GM19025 (cell line): ENCODE data around the gene USP54.

Experiments used
- ATAC-seq: cut with Tn5 transposase; IDR thresholded peaks from one replicate; pipeline ENCODE4 v1.9.1; 2021; ENCODE audit warnings: mild to moderate bottlenecking, low read depth, moderate library complexity; ENCODE audit not compliant: unreplicated experiment

Gene USP54

DNA sequence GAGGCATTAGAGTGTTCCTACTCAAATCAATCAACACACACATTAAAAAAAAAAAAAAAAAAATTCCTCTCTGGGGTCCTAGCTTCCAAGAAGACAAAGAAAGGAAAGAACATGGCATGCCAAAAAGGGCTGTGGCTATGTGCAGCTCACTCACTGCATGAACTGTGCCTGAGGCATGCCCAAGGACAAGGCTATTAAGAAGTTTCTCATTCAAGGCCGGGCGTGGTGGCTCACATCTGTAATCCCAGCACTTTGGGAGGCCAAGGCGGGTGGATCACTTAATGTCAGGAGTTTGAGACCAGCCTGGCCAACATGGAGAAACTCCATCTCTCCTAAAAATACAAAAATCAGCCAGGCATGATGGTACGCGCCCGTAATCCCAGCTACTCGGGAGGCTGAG, 53.4 kb downstream of the USP54 start:
- no peak for ATAC-seq

DNA sequence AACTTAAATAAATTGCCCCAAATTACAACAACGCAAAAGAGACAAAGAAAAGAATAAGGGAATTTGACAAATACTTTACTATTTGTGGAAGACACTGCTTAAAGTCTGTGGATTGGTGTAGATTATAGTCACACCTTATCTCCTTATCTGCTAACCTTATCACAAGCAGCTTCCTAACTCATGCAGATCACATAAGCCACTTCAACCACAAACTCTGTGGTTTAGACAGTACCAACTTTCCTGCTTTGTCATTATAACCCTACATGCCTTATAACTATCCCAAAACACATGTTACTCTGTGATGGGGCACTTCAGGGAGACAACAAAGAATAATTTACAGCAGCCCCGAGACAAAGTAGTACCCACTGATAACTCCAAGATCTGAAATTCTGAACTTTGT, 53.9 kb downstream of the USP54 start:
- no peak for ATAC-seq

DNA sequence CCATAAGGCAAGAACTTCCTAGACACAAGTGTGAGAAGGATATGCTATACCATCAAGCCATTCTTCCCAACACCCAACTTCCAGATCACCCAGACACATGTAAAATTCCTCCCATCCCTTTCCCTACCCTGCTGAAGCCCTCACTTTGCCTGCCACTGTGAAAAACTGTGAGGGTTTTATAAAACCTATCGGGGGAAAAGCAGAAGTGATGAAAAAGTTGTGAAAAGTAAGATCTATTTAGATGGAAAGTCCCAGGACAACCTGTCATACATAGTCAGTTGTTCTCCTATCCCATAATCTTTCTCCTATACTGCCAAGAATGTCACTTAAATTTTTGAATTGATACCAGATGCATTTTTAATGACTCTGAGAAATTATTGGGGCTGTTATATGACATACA, 56.3 kb downstream of the USP54 start:
- no peak for ATAC-seq

DNA sequence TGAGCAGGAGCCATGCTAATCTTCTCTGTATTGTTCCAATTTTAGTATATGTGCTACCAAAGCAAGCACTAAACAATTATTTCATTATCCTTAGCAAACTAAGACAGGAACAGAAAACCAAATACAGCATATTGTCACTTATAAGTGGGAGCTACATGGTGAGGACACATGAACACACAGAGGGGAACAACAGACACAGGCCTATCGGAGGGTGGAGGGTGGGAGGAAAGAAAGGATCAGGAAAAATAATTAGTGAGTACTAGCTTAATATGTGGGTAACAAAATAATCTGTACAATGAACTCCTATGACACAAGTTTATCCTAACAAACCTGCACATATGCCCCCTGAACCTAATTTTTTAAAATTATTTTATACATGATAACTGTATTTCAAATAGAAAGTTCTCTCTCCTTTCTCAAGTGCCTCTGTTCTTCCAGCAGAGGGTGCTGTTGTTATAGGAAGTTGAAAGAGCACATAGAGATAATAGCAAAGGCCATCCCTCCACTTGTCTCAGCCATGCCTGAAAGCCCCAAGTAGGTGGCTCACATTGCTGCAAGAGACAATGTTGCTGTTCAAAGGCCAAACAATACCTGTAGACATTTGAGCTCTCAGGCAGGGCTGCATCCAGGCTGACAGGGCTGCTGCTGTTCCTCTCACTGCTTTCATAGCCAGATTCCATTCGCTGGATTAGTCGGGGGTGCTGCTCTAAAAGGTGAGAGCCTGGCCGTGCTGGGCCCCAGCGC, 61.9 kb downstream of the USP54 start:
- ATAC-seq, result no peak

DNA sequence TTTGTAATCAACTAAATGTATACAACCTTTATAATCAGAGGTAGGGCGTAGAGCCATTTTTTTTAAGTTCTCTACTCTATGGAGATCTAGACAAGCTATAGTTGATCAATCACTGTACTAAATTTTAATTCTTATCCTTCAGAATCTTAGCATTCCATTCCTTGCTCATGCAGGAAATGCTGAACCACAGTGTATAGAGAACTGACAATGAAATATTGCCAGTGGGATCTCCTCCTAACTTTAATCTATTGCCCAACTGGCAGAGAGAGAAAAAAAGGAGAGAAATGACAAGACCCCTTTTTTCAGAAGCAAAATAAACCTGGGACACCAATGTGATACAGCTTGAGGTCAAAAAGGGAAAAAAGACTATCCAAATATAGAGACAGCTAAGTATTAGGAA, 68.9 kb downstream of the USP54 start:
- ATAC-seq, result no peak

DNA sequence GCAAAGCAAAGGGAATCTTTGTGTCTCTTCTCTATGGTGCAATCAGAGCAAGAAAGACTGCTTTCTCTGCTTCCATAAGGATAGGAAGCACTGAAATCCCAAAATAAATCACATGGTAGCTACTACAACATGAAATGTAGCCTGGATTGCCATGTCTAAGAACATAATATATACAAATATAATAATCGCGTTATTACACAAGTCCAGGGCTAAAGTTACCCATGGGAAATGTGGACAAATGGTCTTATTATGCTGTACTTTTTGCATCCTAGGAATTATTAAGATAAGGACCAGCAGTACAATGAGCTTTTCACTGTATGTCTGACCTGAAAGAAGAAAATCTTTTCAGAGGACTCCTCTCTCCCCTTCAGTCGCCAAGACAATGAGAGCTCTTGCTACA, 71.8 kb downstream of the USP54 start:
- ATAC-seq, result no peak

DNA sequence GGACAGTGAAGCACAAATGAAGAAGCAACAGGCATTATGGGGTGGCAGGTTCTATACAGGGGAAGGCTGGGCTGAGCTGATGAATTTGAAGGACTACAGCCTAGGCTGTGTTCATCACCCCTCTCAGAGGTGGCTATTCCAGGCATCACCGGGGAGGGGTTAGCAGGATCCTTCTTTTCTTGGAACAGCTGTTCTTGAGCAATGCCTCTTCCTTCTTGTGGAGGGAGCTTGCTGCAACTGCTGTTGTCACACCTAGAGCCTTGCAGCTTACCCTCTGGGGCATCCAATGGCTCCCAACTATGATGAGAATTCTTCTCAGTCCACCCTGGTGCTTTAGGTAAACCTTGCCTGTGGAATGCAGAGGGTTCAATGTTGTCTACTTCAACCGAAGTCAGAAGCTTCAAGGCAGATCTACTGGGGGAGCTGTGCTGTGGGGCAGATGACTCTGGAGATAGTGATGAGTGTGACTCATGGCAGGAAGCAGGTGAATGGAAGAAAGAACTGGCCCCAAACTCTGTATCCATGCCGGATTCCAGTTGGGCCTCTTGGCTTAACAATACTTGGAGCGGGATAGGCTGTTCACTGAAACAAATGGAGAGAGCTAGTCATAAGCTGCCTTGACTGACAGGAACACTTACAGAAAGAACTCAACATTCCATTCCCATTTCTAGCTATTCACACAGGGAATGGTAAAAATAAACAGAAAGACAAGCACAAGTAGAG, 73.8 kb downstream of the USP54 start:
- ATAC-seq, result no peak

DNA sequence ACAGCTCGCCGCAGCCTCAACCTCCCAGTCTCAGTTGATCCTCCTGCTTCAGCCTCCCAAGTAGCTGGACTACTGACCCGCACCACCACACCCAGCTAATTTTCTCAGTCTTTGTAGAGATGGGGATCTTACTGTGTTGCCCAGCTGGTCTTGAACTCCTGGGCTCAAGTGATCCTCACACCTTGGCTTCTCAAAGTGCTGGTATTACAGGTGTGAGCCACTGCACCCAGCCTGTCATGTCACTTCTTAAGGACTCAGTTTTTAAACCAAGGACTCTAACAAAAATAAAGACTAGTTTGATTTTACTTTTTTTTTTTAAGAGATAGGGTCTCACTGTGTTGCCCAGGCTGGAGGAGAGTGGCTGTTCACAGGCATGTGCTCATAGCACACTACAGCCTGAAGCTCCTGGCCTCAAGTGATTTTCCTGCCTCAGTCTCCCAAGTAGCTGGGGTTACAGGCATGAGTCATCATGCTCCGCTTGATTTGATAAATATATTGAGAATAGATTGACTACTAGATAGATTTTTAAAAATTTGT, 78.9 kb downstream of the USP54 start:
- no peak for ATAC-seq

DNA sequence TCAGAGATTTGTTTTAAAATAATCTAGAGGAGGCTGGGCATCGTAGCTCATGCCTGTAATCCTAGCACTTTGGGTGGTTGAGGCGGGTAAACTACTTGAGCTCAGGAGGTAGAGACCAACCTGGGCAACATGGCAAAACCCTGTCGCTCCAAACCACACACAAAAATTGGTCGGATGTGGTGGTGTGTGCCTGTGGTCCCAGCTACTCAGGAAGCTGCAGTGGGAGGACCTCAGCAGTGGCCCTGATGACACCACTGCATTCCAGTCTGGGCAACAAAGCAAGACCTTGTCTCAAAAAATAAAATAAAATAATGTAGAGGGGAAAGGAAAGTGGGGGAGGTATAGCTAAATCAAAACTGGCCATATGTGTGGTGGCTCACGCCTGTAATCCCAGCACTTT, 81.4 kb downstream of the USP54 start:
- no peak for ATAC-seq

DNA sequence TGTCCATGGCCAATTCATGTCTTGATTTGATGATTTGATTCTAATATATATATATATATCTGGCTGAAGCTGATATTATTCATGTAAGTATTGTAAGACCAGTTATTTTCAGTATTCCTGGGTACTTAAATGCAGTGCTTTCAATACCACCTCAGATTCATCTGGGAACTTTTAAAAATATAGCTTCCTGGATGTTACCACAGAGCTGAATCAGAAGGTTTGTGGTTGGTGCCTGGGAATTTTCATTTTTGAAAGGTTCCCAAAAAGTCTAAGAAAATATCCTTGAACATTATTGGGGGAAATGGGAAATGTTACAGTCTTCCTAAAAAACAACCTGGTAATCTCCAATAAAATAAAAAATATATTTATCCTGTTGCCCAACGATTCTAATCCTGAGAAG, 84.7 kb downstream of the USP54 start:
- ATAC-seq, result no peak

DNA sequence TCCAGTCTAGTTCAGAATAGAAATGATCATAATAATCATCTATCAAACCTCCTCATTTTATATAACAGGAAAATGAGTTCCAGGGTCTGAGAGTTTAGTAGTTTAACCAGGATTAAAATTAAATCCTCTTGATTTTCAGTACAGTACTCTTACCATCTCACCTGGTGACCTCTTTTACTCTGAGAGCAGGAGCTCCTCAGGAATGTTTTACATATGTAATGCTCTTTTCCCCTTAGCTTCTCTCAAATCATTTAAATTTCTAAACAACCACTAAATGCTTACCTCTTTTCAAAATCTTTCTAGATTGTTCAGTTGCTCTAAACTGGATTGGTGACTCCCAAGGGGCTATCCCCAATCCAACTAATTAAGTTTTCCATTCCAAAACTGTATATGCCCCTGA, 85.1 kb downstream of the USP54 start:
- ATAC-seq, result no peak

DNA sequence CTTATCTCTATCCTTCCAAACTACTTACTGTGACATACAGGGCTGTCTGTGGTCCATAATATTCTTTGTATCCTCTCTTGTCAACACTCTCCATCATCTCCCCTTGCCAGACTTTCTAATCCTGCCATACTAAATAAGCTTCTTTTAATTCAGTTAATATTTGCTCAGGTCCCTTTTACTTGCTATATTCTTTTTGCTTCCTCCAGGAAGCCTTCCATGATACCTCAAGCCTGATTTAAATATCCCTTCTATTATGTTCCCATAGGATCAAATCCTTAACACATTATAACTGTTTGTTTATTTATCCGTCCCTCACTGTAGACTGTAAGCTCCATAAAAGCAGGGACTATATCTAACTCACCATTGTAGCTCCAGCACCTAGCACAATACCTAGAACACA, 88.1 kb downstream of the USP54 start:
- ATAC-seq, result no peak

DNA sequence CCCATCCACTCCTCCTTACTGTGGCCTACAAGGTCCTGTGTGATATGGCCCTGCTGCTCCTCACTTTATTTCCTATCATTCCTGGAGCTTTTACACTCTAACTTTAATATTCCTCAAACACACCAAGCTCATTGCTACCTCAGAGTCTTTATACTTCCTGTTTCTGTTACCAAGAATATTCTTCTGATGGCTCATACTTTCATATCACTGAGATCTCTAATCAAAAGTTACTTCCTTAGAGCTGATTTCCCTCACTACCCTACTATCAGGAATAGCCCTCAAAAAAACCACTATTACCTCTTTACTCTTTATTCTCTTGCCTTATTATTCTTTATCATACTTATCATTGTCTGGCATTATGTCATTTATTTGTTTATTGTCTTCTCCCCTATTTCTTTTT, 89.5 kb downstream of the USP54 start:
- no peak for ATAC-seq

DNA sequence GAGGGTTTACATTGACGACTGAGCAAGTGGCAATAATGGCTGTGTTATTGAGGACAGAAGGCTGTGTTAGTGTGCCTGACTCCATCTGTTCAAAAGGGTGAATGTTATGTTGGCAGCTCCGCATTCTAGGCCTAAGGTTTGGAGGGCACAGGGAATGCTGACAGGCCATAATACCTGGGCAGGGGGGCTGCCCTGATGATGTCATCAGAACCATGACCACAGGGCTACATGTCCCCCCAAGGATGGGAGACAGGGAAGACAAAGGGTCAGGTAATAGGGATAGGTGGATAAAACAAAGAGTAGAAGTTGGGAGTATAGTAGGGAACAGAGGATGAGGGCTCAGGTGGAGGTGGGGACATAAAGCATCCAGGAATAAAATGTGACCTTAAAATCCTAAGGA, 93.5 kb downstream of the USP54 start:
- ATAC-seq, result no peak

DNA sequence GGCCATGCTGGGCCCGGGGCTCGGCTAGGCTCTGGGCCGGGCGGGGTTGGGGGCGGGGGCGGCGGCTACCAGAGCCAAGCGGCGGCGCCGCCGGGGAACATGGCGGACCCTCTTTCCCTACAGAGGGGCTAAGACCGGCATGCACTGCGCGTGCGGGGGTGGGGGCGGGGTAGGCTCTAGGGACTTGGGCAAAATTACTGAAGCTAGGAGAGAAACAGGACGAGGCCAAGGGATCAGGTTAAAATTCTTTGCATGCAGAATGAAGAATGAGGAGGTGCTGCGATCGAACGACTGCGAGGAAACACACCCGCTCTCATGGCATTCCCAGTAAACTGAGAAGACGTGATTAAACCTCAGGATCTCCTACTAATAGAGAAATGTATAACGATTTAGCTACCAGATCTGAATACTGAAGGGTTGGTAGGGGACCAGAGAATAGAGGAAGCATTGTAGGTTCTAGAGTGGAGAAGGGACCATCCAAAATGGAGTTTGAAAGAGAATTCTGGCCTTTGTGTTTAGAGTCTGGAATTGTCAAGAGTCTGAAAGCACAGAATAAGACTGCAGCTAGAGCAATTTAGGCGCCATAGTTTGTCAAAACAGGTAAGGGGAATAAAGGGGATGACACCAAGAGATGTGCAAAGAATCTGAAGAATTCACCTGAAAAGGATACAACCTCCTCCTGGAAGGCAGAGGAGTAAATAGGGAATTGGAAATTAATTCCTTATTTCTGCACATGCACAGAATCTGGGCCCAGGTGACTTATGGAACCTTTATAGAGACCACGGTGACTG, 95.1 kb downstream of the USP54 start, which contains the start of gene PPP3CB:
Gene PPP3CB (minus strand): TSS at position 141 of the 791 bp plus-strand sequence. CDS start 135 bp downstream, at position 6.
- ATAC-seq, result peak; percentile 70

DNA sequence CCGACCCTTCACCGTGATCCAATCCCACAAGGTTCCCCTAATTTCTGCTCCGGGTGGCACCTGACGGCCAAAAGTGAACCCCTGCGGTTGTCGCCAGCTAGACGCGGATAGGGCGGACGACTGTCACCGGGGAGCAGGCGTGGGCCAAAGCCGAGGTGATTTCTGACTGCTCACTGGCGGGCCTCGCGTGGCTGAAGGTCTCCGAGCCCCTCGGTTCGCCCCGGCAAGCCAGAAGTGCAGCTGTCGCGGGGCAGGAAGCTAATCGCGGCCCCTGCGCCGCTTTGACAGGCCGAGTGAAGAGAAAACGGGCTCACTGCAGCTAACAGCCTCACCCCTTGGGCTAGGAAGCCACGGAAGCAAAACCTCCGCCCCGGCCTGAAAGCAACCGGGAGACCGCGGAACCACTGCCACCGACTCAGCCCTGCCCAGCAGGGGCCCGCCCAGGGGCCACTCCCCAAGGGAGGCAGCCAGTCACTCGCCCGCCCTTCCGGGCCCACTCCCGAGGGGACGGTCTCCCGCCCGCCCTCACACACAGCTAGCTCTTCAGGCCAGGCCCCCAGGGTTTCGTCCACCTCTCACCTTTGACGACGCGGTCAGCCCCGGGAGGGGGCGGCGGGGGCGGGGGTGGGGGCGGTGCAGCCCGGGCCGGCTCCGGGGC, 95.8 kb downstream of the USP54 start:
- peak; percentile 95 for ATAC-seq

DNA sequence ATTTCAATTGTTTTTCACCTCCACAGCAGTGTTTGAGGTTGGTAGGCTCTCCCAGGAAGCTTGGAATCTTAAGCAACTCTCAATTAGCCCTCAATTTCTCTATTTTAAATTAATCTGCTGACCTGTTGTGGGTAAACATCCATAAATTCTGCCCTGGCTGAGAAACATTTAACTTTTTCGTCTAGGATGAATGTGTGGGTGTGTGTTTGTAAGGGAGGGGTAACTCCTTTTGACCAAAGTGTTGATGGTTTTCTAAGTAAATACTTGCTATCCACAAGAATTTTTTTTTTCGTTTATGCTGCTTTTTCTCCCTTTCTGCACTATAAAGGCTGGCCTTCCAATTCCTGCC, 96.3 kb downstream of the USP54 start:
- no peak for ATAC-seq

DNA sequence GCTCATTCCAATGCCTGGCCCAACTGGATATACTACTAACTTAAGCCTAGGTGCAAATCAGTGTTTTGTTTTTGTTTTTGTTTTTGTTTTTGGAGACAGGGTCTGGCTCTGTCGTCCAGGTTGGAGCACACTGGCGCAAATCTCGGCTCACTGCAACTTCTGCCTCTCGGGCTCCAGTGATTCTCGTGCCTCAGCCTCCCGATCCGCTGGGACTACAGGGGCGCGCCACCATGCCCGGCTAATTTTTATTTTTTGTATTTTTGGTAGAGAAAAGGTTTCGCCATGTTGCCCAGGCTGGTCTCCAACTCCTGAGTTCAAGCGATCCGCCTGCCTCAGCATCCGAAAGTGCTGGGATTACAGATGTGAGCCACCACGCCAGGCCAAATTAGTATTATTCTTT, 96.9 kb downstream of the USP54 start:
- ATAC-seq, result no peak

DNA sequence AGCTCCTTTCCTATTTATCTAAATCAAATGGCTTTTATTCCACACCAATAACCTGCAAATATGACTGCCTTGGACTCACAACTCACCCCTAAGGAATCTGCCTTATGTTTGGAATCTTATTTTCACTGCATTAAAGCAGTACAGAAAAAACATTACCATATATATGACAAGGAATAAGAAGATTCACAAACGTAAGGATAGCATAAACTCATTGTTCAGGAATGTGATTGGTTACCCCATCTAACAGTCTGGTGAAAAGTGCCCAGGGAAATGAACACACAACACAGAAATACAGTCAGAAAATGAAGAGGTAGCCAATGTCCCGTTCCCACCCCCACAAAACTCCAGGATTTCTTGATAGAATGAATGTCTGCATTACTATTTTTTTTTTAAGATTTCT, 97.4 kb downstream of the USP54 start:
- ATAC-seq, result no peak

DNA sequence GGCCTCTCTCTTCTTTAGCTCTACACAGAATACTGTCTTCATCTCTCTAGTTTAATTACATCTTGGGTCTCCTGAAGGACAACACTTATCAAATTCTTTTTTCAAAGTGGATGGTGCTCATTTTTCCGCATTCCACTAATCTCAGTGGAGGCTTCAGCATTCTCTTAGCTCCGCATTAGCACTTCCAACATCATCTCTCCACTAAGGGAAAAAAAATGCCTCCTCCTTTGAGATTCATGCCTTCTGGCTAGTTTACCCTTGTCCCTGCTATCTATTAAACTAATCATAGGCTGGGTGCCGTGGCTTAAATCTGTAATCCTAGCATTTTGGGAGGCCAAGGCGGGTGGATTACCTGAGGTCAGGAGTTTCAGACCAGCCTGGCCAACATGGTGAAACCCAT, 104.5 kb downstream of the USP54 start:
- no peak for ATAC-seq

DNA sequence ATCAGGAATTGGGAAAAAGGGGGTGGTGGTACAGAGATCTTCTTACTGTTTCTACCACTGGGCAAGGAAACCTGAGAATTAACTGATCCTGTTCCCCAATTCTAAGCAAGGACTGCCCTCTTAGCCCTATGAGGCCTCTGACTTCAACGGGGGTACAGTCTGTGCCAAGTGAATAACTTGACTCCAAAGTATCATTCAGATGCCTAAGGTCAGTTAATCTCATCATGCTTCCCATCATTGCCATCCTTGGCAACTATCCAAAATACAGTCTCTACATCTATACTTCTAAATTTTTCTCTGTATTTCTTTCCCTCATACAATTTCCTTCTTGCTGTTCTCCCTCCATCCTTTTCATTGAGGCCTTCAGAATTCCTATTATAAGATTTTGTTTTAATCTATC, 105.8 kb downstream of the USP54 start:
- no peak for ATAC-seq
